Activated CD8-positive, alpha-beta memory T cell treated with anti-CD3 and anti-CD28 coated beads, Interleukin-2, amount 50 U/mL, for 24 hours (primary cell): ENCODE data around the gene ROR1.

Experiments used
- DNase-seq: peaks from one replicate; pipeline ENCODE4 v3.0.0-alpha.2; 2020; ENCODE audit errors: extremely low read depth

The ROR1 gene

GRCh38 chr1:63773815-63774616 is at the start of gene ROR1:
ROR1 (plus strand) TSS chr1:63774017.
- peak; percentile 2 for DNase-seq

GRCh38 chr1:63724375-63724899 is 49.4 kb upstream of the ROR1 start:
- no peak for DNase-seq

GRCh38 chr1:63728611-63729226 is 45.1 kb upstream of the ROR1 start:
- DNase-seq = no peak

- no peak for DNase-seq
These were observed 44.6 kb upstream of the ROR1 start for GRCh38 chr1:63729227-63729620.

- DNase-seq = no peak
These were observed 43.6 kb upstream of the ROR1 start for GRCh38 chr1:63730211-63730610.

GRCh38 chr1:63731117-63732043 is 42.4 kb upstream of the ROR1 start:
- DNase-seq = no peak

- DNase-seq = no peak
These were observed 41.2 kb upstream of the ROR1 start for GRCh38 chr1:63732666-63733065.

GRCh38 chr1:63738772-63739171 is 35.0 kb upstream of the ROR1 start:
- DNase-seq = no peak

GRCh38 chr1:63739452-63739851 is 34.4 kb upstream of the ROR1 start:
- DNase-seq = no peak

- no peak for DNase-seq
These were observed 33.4 kb upstream of the ROR1 start for GRCh38 chr1:63740432-63740831.

GRCh38 chr1:63742526-63742925 is 31.3 kb upstream of the ROR1 start:
- DNase-seq = no peak

GRCh38 chr1:63743781-63744180 is 30.0 kb upstream of the ROR1 start:
- no peak for DNase-seq

- no peak for DNase-seq
These were observed 27.5 kb upstream of the ROR1 start for GRCh38 chr1:63746129-63746864.

GRCh38 chr1:63747445-63747844 is 26.4 kb upstream of the ROR1 start:
- DNase-seq = no peak

- DNase-seq = no peak
These were observed 25.7 kb upstream of the ROR1 start for GRCh38 chr1:63748046-63748580.

- DNase-seq = no peak
These were observed 25.2 kb upstream of the ROR1 start for GRCh38 chr1:63748641-63749040.

GRCh38 chr1:63750721-63751120 is 23.1 kb upstream of the ROR1 start:
- DNase-seq = no peak

GRCh38 chr1:63752176-63752575 is 21.6 kb upstream of the ROR1 start:
- no peak for DNase-seq

GRCh38 chr1:63753591-63753990 is 20.2 kb upstream of the ROR1 start:
- no peak for DNase-seq

GRCh38 chr1:63756839-63757238 is 17.0 kb upstream of the ROR1 start:
- no peak for DNase-seq

GRCh38 chr1:63757334-63757733 is 16.5 kb upstream of the ROR1 start:
- no peak for DNase-seq
